ENCODE measurements around the gene M1AP. TPM values are rescaled to one million over a fixed set of nuclear protein-coding genes. Genes with fewer than 3 reads are reported as not detected.
"Not testable (repeated sequence)": the region's sequence is repeated elsewhere in the genome, so short reads cannot be mapped to it uniquely, and the experiment has no call there.

M1AP gene
- total RNA-seq, 1 experiment from 2014 or later, result 0.36 TPM

GRCh38 chr2:74653589-74653984 lies 5.5 kb upstream of the M1AP start:
- no peak for DNase-seq (ENCODE audit: low read depth)

GRCh38 chr2:74646834-74647482 lies 1.2 kb downstream of the M1AP start:
- DNase-seq (ENCODE audit: low read depth), result no peak

- DNase-seq (ENCODE audit: low read depth), result no peak
Observed at GRCh38 chr2:74646201-74646600, 1.9 kb downstream of the M1AP start.

GRCh38 chr2:74645344-74645743 lies 2.8 kb downstream of the M1AP start:
- no peak for DNase-seq (ENCODE audit: low read depth)

GRCh38 chr2:74639550-74639949 lies 8.6 kb downstream of the M1AP start:
- no peak for DNase-seq (ENCODE audit: low read depth)

- no peak for DNase-seq (ENCODE audit: low read depth)
Observed at GRCh38 chr2:74632939-74633312, 15.2 kb downstream of the M1AP start.

GRCh38 chr2:74632209-74632938 lies 15.8 kb downstream of the M1AP start:
- DNase-seq (ENCODE audit: low read depth), result peak; percentile 80

GRCh38 chr2:74630454-74630853 lies 17.7 kb downstream of the M1AP start:
- not testable (repeated sequence) for DNase-seq (ENCODE audit: low read depth)

GRCh38 chr2:74628538-74629105 lies 19.5 kb downstream of the M1AP start:
- DNase-seq (ENCODE audit: low read depth), result no peak

- DNase-seq (ENCODE audit: low read depth), result peak; percentile 10
Observed at GRCh38 chr2:74625658-74626425, 22.3 kb downstream of the M1AP start.

GRCh38 chr2:74620671-74621070 lies 27.5 kb downstream of the M1AP start:
- DNase-seq (ENCODE audit: low read depth), result no peak

GRCh38 chr2:74619651-74620297 lies 28.4 kb downstream of the M1AP start:
- DNase-seq (ENCODE audit: low read depth), result no peak

- DNase-seq (ENCODE audit: low read depth), result no peak
Observed at GRCh38 chr2:74618410-74619083, 29.6 kb downstream of the M1AP start.

GRCh38 chr2:74617122-74617521 lies 31.0 kb downstream of the M1AP start:
- no peak for DNase-seq (ENCODE audit: low read depth)

GRCh38 chr2:74606927-74607326 lies 41.2 kb downstream of the M1AP start:
- DNase-seq (ENCODE audit: low read depth), result no peak

GRCh38 chr2:74603282-74604000 lies 44.7 kb downstream of the M1AP start:
- DNase-seq (ENCODE audit: low read depth), result no peak

- DNase-seq (ENCODE audit: low read depth), result peak; percentile 57
Observed at GRCh38 chr2:74602586-74603281, 45.4 kb downstream of the M1AP start.

- no peak for DNase-seq (ENCODE audit: low read depth)
Observed at GRCh38 chr2:74599676-74600075, 48.5 kb downstream of the M1AP start.

- peak; percentile 14 for DNase-seq (ENCODE audit: low read depth)
Observed at GRCh38 chr2:74597410-74597809, 50.7 kb downstream of the M1AP start.

- DNase-seq (ENCODE audit: low read depth), result no peak
Observed at GRCh38 chr2:74596584-74596983, 51.5 kb downstream of the M1AP start.
